ENCODE data around the gene ARHGEF3. TPM values are rescaled to one million over a fixed set of nuclear protein-coding genes. Genes with fewer than 3 reads are reported as not detected.
A peak's percentile ranks its signal among the peaks of the same experiment; 100 is the strongest.

Gene ARHGEF3
- polyA plus RNA-seq, 1 donor from 2014 or later, result 39.1 TPM

DNA sequence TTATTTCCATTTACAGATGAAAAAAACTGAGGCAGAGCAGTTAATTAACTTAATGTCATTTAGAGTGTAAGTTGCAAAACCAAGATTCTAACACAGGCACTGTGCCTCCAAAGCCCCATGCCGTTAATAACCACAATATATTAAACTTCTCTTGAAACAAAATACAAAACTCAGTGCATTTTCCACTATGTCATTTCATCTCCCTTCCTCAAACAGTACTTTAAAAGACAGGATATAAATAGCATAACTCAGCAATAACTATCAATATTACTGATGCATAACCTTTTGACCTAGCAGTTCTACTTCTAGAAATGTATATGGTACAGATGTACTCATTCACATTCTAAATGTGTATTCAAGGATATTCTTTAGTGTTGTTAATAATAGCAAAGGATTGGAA lies 113.6 kb downstream of the ARHGEF3 start:
- Mint-ChIP-seq H3K9me3 (no peaks in the 10 kb centered on the region), H3K4me3 (peak overlapping the region in 1 of 4 donors; percentile 6), H3K27ac (no peak overlapping the region), H3K27me3 (no peaks in the 10 kb centered on the region), H3K4me1 (peaks cover 10 to 25% (median 11%) of the 10 kb centered on the region in 3 donors), H3K36me3 (no peaks in the 10 kb centered on the region)

DNA sequence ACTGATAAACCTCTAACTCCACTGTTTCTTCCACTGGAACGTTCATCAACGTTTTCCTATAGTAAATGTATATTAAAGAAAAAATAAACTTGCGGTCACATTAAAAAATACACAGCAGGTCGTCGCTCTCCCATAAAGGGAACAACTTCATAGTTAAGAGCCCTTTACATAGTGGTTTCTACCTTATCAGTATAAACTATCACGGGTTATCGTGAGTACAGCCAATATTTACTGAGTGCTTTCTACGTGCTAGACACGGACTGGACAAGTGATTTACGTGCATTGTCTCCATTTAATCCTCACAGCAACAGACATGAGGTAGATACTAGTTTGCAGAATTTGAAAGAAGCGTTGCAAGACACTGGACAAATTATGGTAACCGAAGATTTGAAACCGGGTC lies 117.7 kb downstream of the ARHGEF3 start:
- Mint-ChIP-seq H3K4me3 (peak overlapping the region; percentile 51 to 99 (median 68)), H3K4me1 (peaks cover 25 to 39% (median 30%) of the 10 kb centered on the region in 3 donors), H3K36me3 (peaks cover 2% of the 10 kb centered on the region), H3K9me3 (no peaks in the 10 kb centered on the region), H3K27me3 (no peaks in the 10 kb centered on the region), H3K27ac (peak overlapping the region in 2 of 3 donors; percentile 53 to 91)

- Mint-ChIP-seq H3K4me1 (peaks cover 24 to 40% (median 33%) of the 10 kb centered on the region in 3 donors), H3K27me3 (no peaks in the 10 kb centered on the region), H3K27ac (peak within 1 kb of the TSS; percentile 95 to 99 (median 98)), H3K4me3 (peak within 1 kb of the TSS; percentile 92 to 99 (median 98)), H3K9me3 (no peaks in the 10 kb centered on the region), H3K36me3 (peaks cover 2% of the 10 kb centered on the region)
These were observed 118.5 kb downstream of the ARHGEF3 start, which contains the start of gene TASOR for GRCh38 chr3:56683122-56683817. Gene TASOR, minus strand, starts transcription at chr3:56683265. Its CDS starts 259 bp downstream, at chr3:56683006.

DNA sequence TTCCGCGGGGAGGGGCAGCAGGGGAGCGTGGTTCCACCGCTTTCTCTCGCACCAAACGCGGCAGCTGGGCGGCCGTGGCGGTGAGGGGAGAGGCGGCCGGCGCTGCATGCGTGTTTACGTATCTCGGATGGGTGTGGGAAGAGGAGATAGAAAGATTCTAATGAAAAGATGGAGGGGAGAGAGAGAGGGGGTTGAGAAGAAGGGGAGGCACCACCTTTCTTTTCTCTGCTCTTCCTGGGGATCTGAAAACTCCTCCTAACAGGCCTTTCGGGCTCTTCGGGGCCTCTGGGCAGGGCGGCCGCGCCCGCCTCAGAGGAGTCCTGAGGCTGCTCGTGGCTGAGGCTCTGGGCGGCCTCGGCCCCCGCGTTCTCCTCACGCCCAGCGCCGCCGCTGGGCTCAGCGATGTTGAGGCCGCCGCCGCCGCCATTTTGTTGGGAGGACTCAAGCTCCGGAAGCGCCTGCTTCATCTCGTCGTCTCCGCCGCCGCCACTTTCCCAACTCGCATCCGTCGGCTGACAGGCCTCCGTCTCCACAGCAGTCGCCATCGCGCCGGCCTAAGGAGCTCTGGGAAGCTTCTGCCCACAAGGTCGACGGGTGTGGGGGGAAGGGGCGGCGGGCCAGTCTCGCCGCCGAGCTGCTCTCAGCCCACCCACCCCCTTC lies 119.2 kb downstream of the ARHGEF3 start:
- peak overlapping the region; percentile 95 to 99 (median 98) for H3K27ac Mint-ChIP-seq
- H3K4me3 Mint-ChIP-seq, result peak overlapping the region; percentile 92 to 99 (median 98)
- H3K36me3 Mint-ChIP-seq, result peaks cover 2% of the 10 kb centered on the region
- H3K27me3 Mint-ChIP-seq, result no peaks in the 10 kb centered on the region
- no peaks in the 10 kb centered on the region for H3K9me3 Mint-ChIP-seq
- peaks cover 23 to 41% (median 32%) of the 10 kb centered on the region in 3 donors for H3K4me1 Mint-ChIP-seq

DNA sequence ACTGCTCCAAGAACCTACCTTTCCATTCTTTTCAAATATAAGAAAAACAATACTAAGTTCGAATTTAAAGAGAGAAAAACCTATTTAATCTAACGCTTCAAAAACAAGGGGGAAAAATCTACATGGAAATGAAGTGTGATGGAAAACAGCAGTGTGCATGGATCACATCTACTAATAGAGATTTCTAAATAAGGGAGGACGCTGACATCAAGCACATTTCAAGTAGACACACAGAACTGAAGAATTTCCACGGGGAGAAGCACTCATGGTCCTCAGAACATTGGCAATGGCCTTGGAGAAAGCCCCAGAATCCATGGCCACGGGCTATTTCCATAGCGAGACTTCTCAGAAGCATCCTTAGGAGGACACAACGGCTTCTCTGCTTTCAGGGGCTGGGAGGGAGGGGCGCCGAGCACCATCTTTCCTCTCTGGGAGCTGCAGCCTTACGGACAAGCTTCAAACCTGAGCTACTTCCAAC lies 119.7 kb downstream of the ARHGEF3 start:
- Mint-ChIP-seq H3K27ac (peak overlapping the region; percentile 95 to 99 (median 98)), H3K27me3 (no peaks in the 10 kb centered on the region), H3K4me3 (peak overlapping the region; percentile 92 to 99 (median 98)), H3K4me1 (peaks cover 26 to 47% (median 38%) of the 10 kb centered on the region in 3 donors), H3K9me3 (no peaks in the 10 kb centered on the region), H3K36me3 (peaks cover 2% of the 10 kb centered on the region)

DNA sequence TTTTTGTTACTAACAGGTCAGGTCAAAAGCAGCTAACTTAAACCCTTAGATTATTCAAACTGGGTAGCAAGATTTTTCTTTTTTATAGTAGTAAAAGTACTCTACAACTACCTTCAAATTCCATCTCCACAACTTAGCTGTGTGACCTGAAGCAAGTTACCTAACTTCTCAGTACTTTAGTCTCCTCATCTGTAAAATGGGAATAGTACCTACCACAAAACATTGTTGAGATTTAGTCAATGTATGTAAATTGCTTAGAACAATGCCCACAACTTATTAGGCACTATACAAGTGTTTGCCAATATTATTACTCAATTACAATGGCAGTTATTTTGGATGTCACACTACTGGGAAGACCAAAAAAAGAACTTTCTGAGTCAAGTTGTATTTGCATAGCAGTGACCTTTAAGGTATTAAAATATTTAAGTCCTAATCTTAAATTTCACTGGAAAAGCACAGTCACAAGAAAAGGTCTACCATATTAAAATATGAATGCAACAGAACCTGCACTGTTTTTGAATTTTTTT lies 121.6 kb downstream of the ARHGEF3 start:
- peaks cover 2% of the 10 kb centered on the region for H3K36me3 Mint-ChIP-seq
- H3K27ac Mint-ChIP-seq, result peak overlapping the region in 1 of 3 donors; percentile 9
- no peaks in the 10 kb centered on the region for H3K9me3 Mint-ChIP-seq
- peak overlapping the region in 2 of 4 donors; percentile 27 to 58 for H3K4me3 Mint-ChIP-seq
- H3K27me3 Mint-ChIP-seq, result no peaks in the 10 kb centered on the region
- H3K4me1 Mint-ChIP-seq, result peaks cover 29 to 46% (median 40%) of the 10 kb centered on the region in 3 donors

Other genes starting within 250 kb of the ARHGEF3 start
- 20.9 TPM for gene CCDC66, start 244.8 kb downstream of the ARHGEF3 start, polyA plus RNA-seq
- gene TASOR, start 118.7 kb downstream of the ARHGEF3 start, polyA plus RNA-seq, result 32.3 TPM